Transverse colon (tissue), 3 donors: ENCODE results near the gene TTF2.

Experiments used
- CTCF ChIP-seq, 5 experiments: fragments of 200-600 bp in 3 of 5; fragments of 450-650 bp in 2 of 5; sonication (generic) in 3 of 5; IDR thresholded peaks; 1 replicate in 2 of 5; 2 replicates in 3 of 5; pipeline ENCODE4 v1.5.1; 2016 to 2017; ENCODE audit warnings: antibody characterized with exemption in 5 of 5, inconsistent platforms in 3 of 5, mild to moderate bottlenecking in 2 of 5, moderate library complexity in 1 of 5
- POLR2A ChIP-seq: fragments of 450-650 bp; IDR thresholded peaks from one replicate; pipeline ENCODE4 v1.6.1; 2016; ENCODE audit warnings: antibody characterized with exemption, mild to moderate bottlenecking, moderate library complexity

- no peak for TF ChIP-seq POLR2A
- no peak for TF ChIP-seq CTCF (IDR thresholded peaks at IDR 0.05)
These were observed 820 bp upstream of the TTF2 start for GRCh38 chr1:117059334-117059677.
